ENCODE results near the gene DSCAML1. TPM values are rescaled to one million over a fixed set of nuclear protein-coding genes. Genes with fewer than 3 reads are reported as not detected.

DSCAML1 gene
- polyA plus RNA-seq (2012; ENCODE audit: insufficient read depth, insufficient read length, low read depth): 11.8 TPM

GRCh38 chr11:117796872-117797529, at the start of gene DSCAML1:
TSS of gene DSCAML1 (minus strand) at chr11:117797216. CDS start at chr11:117797079, 137 bp downstream.
- Histone ChIP-seq H3K36me3 (no peaks in the 10 kb centered on the region), H3K4me1 (peaks cover 3% of the 10 kb centered on the region; the same call in 1 of the 2 replicates), H3K4me3 (ENCODE audit: low read depth, low read length) (peak within 1 kb of the TSS; percentile 44), H3K9me3 (no peaks in the 10 kb centered on the region), H3K27me3 (peaks cover 28% of the 10 kb centered on the region)
- TF ChIP-seq, protein P1, sequence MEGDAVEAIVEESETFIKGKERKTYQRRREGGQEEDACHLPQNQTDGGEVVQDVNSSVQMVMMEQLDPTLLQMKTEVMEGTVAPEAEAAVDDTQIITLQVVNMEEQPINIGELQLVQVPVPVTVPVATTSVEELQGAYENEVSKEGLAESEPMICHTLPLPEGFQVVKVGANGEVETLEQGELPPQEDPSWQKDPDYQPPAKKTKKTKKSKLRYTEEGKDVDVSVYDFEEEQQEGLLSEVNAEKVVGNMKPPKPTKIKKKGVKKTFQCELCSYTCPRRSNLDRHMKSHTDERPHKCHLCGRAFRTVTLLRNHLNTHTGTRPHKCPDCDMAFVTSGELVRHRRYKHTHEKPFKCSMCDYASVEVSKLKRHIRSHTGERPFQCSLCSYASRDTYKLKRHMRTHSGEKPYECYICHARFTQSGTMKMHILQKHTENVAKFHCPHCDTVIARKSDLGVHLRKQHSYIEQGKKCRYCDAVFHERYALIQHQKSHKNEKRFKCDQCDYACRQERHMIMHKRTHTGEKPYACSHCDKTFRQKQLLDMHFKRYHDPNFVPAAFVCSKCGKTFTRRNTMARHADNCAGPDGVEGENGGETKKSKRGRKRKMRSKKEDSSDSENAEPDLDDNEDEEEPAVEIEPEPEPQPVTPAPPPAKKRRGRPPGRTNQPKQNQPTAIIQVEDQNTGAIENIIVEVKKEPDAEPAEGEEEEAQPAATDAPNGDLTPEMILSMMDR (IDR thresholded peaks at IDR 0.05; ENCODE audit: low read depth, low read length): no peak
- DNase-seq: peak; percentile 51

DNA sequence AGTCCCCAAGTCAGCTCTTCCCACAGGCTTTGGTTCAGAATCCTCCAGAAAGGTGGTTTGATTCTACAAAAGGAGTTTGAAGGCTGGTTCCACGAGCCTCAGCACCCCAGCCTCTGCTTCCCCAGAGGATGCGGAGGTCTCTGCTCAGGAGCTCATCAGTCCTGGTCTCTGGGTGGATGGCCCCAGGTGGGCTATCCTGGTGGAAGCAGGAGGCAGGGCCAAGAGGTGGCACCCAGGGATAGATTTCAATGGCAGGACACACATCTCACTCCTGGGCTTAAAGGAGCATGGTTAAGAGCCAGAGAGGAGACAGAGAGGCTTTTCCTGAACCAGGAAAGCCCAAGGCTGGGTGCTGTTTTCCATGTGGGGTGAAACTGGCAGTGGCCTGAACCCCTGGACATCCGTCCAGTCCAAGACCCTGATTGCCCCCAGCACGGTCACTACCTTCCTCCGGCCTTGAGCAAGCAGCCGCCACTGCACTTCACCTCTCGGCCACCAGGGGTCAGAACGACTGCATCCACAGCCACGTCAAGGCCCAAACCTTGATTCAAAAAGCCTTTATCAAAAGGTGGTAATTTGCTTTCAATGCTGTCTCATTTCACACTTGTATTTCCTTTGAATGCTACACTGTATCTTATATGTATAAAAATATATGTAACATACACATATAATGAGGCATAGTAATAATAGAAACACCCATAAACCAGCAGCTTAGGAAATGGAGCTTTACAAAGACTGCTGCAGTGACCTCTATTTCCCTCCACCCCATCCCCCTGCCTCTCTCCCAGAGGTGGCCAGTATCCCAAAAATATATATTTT, 46.9 kb upstream of the DSCAML1 start:
- Histone ChIP-seq H3K4me3 (ENCODE audit: low read depth, low read length) (no peak overlapping the region), H3K36me3 (peaks cover 15% of the 10 kb centered on the region), H3K9me3 (no peaks in the 10 kb centered on the region), H3K27me3 (no peaks in the 10 kb centered on the region), H3K4me1 (no peaks in the 10 kb centered on the region)
- TF ChIP-seq, protein P1 (IDR thresholded peaks at IDR 0.05; ENCODE audit: low read depth, low read length): peak; percentile 99
- peak; percentile 83 for DNase-seq

- Histone ChIP-seq H3K27me3 (no peaks in the 10 kb centered on the region), H3K9me3 (no peaks in the 10 kb centered on the region), H3K4me3 (ENCODE audit: low read depth, low read length) (no peak overlapping the region), H3K4me1 (no peaks in the 10 kb centered on the region), H3K36me3 (peaks cover 23% of the 10 kb centered on the region)
- DNase-seq: no peak
- TF ChIP-seq, protein P1 (IDR thresholded peaks at IDR 0.05; ENCODE audit: low read depth, low read length): no peak
Observed at GRCh38 chr11:117842131-117842941, 45.3 kb upstream of the DSCAML1 start.

DNA sequence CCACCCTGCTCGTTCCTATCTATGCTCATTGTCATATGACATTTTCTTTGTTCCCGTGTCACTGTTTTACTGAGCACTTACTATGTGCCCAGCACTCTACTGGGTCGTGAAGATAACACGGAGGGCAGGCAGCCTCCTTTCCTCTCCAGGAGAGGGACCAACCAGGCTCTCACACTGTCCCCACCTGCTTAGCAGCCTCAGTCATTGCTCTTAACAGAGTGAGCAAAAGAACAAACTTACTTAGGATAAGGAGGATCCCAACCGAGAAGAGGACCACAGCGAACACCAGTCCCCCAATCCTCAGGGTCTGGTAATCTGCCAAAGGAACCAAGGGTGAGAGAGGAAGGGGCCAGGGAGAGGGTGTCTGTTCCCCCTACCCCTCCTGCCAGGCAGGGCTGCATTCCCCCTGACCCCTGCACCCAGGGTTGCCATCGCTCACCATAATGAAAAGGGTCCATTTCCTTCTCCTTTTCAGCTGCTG, 44.6 kb upstream of the DSCAML1 start:
- DNase-seq: no peak
- Histone ChIP-seq H3K27me3 (no peaks in the 10 kb centered on the region), H3K4me3 (ENCODE audit: low read depth, low read length) (no peak overlapping the region), H3K9me3 (no peaks in the 10 kb centered on the region), H3K36me3 (peaks cover 25% of the 10 kb centered on the region), H3K4me1 (no peaks in the 10 kb centered on the region)
- TF ChIP-seq, protein P1 (IDR thresholded peaks at IDR 0.05; ENCODE audit: low read depth, low read length): no peak

DNA sequence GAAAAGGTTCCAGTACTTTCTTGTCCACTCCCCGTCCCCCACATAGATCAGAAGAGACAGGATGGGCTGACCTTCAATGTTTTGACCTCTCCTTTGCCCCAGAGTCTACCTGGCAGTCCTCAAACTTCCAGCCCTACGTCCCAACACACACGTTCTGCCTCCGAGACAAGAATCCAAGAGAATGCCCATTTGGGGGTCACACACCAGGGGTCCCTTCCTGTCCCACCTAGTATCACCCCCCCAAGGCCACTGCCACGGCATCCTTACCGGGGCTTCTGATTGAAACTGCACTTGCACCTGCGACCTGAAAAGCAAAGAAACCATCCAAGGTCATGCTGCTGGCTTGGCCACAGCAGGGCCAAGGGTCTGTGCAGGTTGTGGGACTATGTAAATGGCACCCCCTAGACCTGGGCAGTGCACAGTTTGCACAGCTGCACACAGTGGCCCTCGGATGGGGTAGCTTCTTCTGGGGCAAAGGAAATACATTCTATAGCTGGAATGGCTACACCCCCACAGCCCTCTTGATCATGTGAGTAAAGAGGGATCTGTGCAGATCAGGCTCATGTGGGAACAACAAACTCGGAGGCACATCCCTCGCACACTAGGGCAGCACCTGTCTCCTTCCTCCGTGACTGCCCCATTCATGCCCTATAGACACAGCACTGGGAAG, 44.0 kb upstream of the DSCAML1 start:
- Histone ChIP-seq H3K27me3 (no peaks in the 10 kb centered on the region), H3K4me3 (ENCODE audit: low read depth, low read length) (no peak overlapping the region), H3K36me3 (peaks cover 25% of the 10 kb centered on the region), H3K9me3 (no peaks in the 10 kb centered on the region), H3K4me1 (no peaks in the 10 kb centered on the region)
- no peak for DNase-seq
- TF ChIP-seq, protein P1 (IDR thresholded peaks at IDR 0.05; ENCODE audit: low read depth, low read length): no peak
